Duodenal mucosa (tissue), 2 donors: ENCODE measurements around the gene FRYL.

Experiments used
- H3K27ac ChIP-seq: one replicate; pipeline ENCODE4 v1.7.0; 2013; ENCODE audit warnings: low read depth, low read length
- H3K27me3 ChIP-seq, 2 donors: one replicate each; pipeline ENCODE4 v1.7.0; 2013; ENCODE audit warnings: low read length in 2 of 2, control low read depth in 1 of 2; ENCODE audit not compliant: insufficient read depth in 2 of 2, control insufficient read depth in 1 of 2
- H3K36me3 ChIP-seq, 2 donors: one replicate each; pipeline ENCODE4 v1.7.0; 2013; ENCODE audit warnings: low read length in 2 of 2, control low read depth in 1 of 2; ENCODE audit not compliant: insufficient read depth in 2 of 2, control insufficient read depth in 1 of 2
- H3K4me1 ChIP-seq, 2 donors: one replicate each; pipeline ENCODE4 v1.7.0; 2013; ENCODE audit warnings: low read length in 2 of 2, control low read depth in 1 of 2; ENCODE audit not compliant: insufficient read depth in 2 of 2, control insufficient read depth in 1 of 2
- H3K4me3 ChIP-seq, 2 donors: one replicate each; pipeline ENCODE4 v1.7.0; 2013; ENCODE audit warnings: low read length in 2 of 2, low read depth in 1 of 2
- H3K9ac ChIP-seq, 2 donors: one replicate each; pipeline ENCODE4 v1.7.0; 2013; ENCODE audit warnings: low read length in 2 of 2, low read depth in 1 of 2
- H3K9me3 ChIP-seq, 2 donors: one replicate each; pipeline ENCODE4 v1.7.0; 2013; ENCODE audit warnings: low read length in 2 of 2, control low read depth in 1 of 2; ENCODE audit not compliant: control insufficient read depth in 1 of 2

The FRYL gene

GRCh38 chr4:48602763-48603162 is 177.3 kb downstream of the FRYL start:
- Histone ChIP-seq H3K27ac (no peak overlapping the region), H3K9me3 (no peaks in the 10 kb centered on the region), H3K27me3 (no peaks in the 10 kb centered on the region), H3K36me3 (no peaks in the 10 kb centered on the region), H3K4me1 (peaks cover 21 to 34% of the 10 kb centered on the region in 2 donors), H3K4me3 (no peak overlapping the region), H3K9ac (peak overlapping the region in 1 of 2 donors; percentile 6)

DNA sequence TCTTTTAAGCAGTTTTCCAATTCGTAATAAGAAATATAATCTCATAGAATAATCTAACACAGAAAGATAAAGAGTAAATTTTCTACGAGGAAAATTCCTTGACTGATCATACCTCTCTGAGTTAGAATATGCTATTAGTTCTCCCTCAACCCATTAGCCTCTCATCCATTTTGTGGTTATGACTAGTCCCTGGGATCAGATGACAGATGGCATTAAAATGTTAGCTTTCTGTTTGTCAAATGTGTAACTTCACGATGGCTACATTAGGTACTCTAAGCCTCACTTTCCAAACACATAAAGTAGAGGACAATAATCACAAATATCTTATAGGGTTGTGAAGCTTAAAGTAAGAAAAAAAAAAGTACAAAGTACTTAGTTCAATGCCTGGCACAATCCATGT is 177.9 kb downstream of the FRYL start:
- no peaks in the 10 kb centered on the region for H3K9me3 ChIP-seq
- peaks cover 21 to 34% of the 10 kb centered on the region in 2 donors for H3K4me1 ChIP-seq
- no peak overlapping the region for H3K4me3 ChIP-seq
- H3K9ac ChIP-seq, result no peak overlapping the region
- no peaks in the 10 kb centered on the region for H3K36me3 ChIP-seq
- H3K27ac ChIP-seq, result no peak overlapping the region
- H3K27me3 ChIP-seq, result no peaks in the 10 kb centered on the region

DNA sequence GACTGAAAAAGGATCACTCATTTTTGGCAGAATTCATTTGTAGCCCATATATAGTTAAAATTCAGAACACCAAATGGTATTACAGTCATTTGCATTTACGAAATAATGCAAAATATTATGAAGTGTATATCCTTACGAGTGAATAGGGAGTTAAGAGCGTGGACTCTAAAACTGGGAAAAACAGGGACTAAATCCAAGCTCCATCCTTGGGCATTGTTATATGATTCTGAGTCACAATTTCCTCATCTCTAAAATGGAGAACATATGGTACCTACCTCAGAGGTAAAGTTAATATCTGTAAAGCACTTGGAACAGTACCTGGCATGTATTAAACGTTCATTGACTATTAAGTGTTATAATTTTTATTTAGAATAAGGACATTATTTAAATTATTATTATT is 183.7 kb downstream of the FRYL start:
- Histone ChIP-seq H3K4me1 (no peaks in the 10 kb centered on the region), H3K4me3 (no peak overlapping the region), H3K9me3 (no peaks in the 10 kb centered on the region), H3K36me3 (peaks cover 12 to 18% of the 10 kb centered on the region in 2 donors), H3K27me3 (no peaks in the 10 kb centered on the region), H3K9ac (no peak overlapping the region), H3K27ac (no peak overlapping the region)

DNA sequence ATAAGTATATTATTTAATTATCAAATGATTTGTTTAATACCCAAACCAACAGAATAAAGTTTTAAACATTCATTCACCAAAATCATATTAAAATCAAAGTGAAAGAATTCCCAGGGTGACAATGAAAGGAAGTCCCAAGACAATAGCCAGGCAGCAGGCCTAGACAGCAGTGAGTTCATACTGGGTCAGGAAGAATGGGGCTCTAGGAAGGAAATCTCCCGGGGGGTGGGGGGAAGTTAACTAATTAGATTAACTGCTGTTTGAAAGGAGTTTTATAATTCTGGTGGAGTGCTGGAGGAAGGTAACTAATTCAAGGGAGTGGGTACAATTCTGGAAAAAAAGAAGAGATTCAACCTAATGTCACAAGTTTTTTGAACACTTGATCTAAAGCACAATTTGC is 185.9 kb downstream of the FRYL start:
- H3K27me3 ChIP-seq, result no peaks in the 10 kb centered on the region
- H3K9me3 ChIP-seq, result no peaks in the 10 kb centered on the region
- H3K36me3 ChIP-seq, result peaks cover 19 to 30% of the 10 kb centered on the region in 2 donors
- H3K4me1 ChIP-seq, result no peaks in the 10 kb centered on the region
- H3K27ac ChIP-seq, result no peak overlapping the region
- H3K4me3 ChIP-seq, result no peak overlapping the region
- no peak overlapping the region for H3K9ac ChIP-seq

DNA sequence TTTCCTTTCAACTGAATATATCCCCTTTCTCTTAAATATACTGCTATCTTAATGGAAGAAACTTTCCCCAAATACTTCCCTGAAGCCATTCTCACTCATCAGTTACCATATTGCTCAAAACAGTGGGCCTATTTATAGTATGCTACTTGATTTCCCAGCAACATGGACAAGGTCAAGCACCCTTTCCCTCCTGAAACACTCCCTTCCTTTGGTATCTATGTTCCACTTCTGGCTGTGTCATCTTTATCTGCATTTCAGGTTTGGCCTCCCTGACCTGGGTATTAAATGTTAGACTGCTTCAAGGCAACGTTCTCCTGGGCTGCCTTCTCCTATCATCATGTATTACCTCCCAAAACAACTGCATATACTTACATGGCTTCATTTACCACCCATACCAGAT is 188.7 kb downstream of the FRYL start:
- Histone ChIP-seq H3K4me3 (no peak overlapping the region), H3K9ac (no peak overlapping the region), H3K9me3 (no peaks in the 10 kb centered on the region), H3K27me3 (no peaks in the 10 kb centered on the region), H3K36me3 (peaks cover 27 to 43% of the 10 kb centered on the region in 2 donors), H3K4me1 (no peaks in the 10 kb centered on the region), H3K27ac (no peak overlapping the region)

DNA sequence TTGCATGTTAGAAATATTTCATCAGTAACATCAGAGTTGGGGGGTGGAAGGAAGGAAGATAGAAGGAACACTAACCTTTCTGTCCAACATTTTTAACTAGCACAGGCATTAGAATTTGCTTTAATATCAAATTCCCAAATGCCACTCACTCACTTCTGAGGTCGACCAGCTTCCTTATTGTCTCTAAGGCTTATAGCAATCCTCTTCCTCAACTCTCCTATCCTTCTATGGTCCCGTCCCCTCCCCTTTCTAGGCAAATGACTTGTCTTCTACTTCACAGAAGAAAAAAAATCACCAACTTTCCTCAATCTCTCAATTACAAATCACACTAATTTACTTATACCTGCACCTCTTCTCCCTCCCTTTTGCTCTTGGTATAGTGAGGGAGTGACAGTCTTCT is 189.2 kb downstream of the FRYL start:
- Histone ChIP-seq H3K9ac (no peak overlapping the region), H3K27ac (no peak overlapping the region), H3K9me3 (no peaks in the 10 kb centered on the region), H3K4me1 (no peaks in the 10 kb centered on the region), H3K4me3 (no peak overlapping the region), H3K27me3 (no peaks in the 10 kb centered on the region), H3K36me3 (peaks cover 32 to 43% of the 10 kb centered on the region in 2 donors)

- Histone ChIP-seq H3K27ac (no peak overlapping the region), H3K9me3 (no peaks in the 10 kb centered on the region)
These were observed 191.0 kb downstream of the FRYL start for GRCh38 chr4:48589098-48589445.

DNA sequence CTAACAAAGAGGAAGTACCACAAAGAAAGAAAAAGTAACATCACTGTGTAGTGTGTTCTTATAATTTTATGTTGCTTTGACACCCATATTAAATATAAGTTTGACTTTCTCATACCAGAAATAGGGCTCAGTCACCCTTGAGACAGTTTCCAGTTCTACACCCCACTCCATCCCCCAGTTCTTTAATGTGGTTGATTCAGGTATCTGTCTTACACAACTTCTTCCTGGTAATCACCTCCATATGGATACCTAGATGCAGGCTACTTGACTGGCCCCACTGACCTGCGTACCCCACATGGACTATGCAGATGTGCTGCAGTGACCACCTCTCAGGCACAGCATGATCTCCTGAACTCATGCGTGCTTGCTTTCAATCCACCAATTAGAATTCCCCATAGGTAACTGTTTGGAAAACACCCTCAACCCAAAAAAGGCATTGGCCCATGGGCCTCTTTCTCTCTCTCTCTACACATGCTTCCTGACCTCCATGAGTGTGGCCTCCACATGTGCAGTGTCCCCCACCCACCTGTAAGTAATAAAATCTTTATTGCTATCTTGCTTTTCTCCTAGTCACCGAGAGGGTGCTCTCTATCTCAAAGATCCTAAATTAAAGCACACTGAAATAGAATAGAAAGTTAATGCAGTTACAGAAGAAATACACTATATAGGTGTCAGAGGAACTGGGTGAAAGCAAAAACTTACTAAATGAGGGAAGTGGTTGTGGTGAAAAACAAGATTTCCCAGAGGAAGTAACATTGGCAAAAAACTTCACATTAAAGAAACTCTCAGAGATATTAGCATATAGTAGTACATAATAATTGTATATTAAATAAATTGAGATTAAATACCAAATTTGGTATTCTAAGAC is 191.6 kb downstream of the FRYL start:
- no peaks in the 10 kb centered on the region for H3K4me1 ChIP-seq
- H3K36me3 ChIP-seq, result peaks cover 32 to 46% of the 10 kb centered on the region in 2 donors
- no peaks in the 10 kb centered on the region for H3K9me3 ChIP-seq
- no peak overlapping the region for H3K4me3 ChIP-seq
- H3K9ac ChIP-seq, result no peak overlapping the region
- no peaks in the 10 kb centered on the region for H3K27me3 ChIP-seq
- H3K27ac ChIP-seq, result no peak overlapping the region

More at GRCh38 chr4:48589098-48589445, 191.0 kb downstream of the FRYL start:
- H3K9ac ChIP-seq, result no peak overlapping the region
- H3K4me3 ChIP-seq, result no peak overlapping the region
- no peaks in the 10 kb centered on the region for H3K27me3 ChIP-seq
- H3K36me3 ChIP-seq, result peaks cover 32 to 46% of the 10 kb centered on the region in 2 donors
- no peaks in the 10 kb centered on the region for H3K4me1 ChIP-seq

DNA sequence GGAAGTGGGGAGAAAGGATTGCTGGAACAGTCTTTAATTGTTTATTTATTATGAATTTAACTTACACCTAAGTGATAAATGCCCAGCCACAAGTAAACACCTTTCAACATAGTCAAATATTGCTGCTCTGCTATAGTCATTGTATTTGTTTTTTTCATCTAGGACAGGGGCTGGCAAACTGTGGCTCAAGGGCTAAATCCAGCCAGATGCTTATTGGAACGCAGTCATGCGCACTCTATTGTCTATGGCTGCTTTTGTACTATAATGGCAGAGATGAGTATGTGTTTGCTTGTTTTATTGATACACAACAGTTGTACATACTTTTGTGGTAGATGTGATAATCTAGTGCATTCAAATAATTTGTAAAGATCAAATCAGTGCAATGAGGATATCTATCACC is 194.7 kb downstream of the FRYL start:
- peaks cover 28 to 63% of the 10 kb centered on the region in 2 donors for H3K36me3 ChIP-seq
- H3K4me1 ChIP-seq, result no peaks in the 10 kb centered on the region
- no peak overlapping the region for H3K4me3 ChIP-seq
- H3K27ac ChIP-seq, result no peak overlapping the region
- H3K27me3 ChIP-seq, result no peaks in the 10 kb centered on the region
- no peak overlapping the region for H3K9ac ChIP-seq
- H3K9me3 ChIP-seq, result no peaks in the 10 kb centered on the region

DNA sequence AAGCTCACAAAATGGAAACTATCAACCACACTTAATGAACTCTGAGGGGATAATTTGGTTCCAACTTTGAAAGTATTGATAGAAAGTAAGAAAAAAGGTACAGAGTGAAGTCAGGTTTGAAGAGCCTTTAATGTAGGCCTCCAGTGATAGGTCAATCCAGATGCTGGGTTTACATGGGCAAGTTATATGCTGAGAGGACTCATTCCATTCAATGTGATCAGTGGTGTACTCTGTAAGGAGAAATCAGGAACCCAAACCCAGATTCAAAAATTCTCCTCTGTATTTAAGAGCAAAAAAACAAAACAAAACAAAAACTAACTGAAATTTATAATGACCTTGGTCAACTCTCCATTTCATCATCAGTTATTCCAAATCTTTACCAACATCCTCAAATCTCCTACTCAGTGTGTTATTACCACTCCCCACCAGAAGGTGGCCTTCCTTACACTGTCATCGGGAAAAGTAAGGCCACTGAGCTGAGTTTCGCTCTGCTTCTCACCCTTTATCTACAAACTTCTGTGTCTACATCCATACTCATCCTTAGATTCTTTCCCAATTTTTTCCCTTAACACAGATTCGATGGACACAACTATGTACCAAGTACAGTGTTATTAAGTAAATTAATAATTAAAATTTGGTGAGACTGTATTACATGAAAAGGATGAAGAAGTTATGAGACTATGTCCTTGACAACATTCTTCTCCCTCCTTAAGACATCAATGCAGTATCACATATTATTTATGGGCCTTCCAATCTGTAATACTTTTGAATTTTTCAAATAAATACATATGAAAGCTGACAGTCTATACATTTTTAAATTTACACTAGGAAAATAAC is 201.7 kb downstream of the FRYL start:
- Histone ChIP-seq H3K9ac (no peak overlapping the region), H3K4me3 (no peak overlapping the region), H3K27me3 (no peaks in the 10 kb centered on the region), H3K27ac (no peak overlapping the region), H3K36me3 (peaks cover 15 to 44% of the 10 kb centered on the region in 2 donors), H3K9me3 (no peaks in the 10 kb centered on the region), H3K4me1 (no peaks in the 10 kb centered on the region)
